Esophagus (tissue), 2 donors: ENCODE measurements around the gene RPL18. TPM values are rescaled to one million over a fixed set of nuclear protein-coding genes. Genes with fewer than 3 reads are reported as not detected.

Source experiments
- H3K27ac ChIP-seq, 2 donors: one replicate each; pipeline ENCODE4 v1.5.1; 2013; ENCODE audit warnings: low read depth in 2 of 2, mild to moderate bottlenecking in 2 of 2, inconsistent platforms in 1 of 2, low read length in 1 of 2, moderate library complexity in 1 of 2
- H3K27me3 ChIP-seq, 2 donors: one replicate each; pipeline ENCODE4 v1.6.1; 2013; ENCODE audit warnings: low read length in 2 of 2, control low read depth in 1 of 2, mild to moderate bottlenecking in 1 of 2; ENCODE audit not compliant: insufficient read depth in 2 of 2, control insufficient read depth in 1 of 2
- H3K36me3 ChIP-seq, 2 donors: one replicate each; pipeline ENCODE4 v1.6.1; 2013; ENCODE audit warnings: low read length in 1 of 2; ENCODE audit not compliant: control insufficient read depth in 2 of 2, insufficient read depth in 2 of 2
- H3K4me1 ChIP-seq, 2 donors: one replicate each; pipeline ENCODE4 v1.6.1; 2013; ENCODE audit warnings: low read length in 1 of 2; ENCODE audit not compliant: control insufficient read depth in 2 of 2, insufficient read depth in 2 of 2
- H3K4me3 ChIP-seq, 2 donors: one replicate each; pipeline ENCODE4 v1.5.1; 2013; ENCODE audit warnings: low read length in 2 of 2, mild to moderate bottlenecking in 2 of 2, low read depth in 1 of 2, moderate library complexity in 1 of 2
- H3K9me3 ChIP-seq, 2 donors: one replicate each; pipeline ENCODE4 v1.6.1; 2013; ENCODE audit warnings: mild to moderate bottlenecking in 2 of 2, low read depth in 1 of 2, low read length in 1 of 2, moderate library complexity in 1 of 2; ENCODE audit not compliant: control insufficient read depth in 2 of 2, insufficient read depth in 1 of 2
- WGBS, 2 donors: extraction: QIAGEN DNeasy Blood & Tissue Kit; methylation state at CpG; one replicate each; pipeline ENCODE4 v1.1.7; 2013; 5-methylcytosine and 5-hydroxymethylcytosine counted together
- polyA plus RNA-seq, 2 donors: library from polyadenylated mRNA; stranded (reverse); fragments of 200-250 nt; gene quantifications; one replicate each; pipeline ENCODE4 v1.2.3, GENCODE V29; 2013
- donor health status: healthy with polysubstance abuse.
- donor health status: Bipolar disorder and iron deficiency.

Gene RPL18
- polyA plus RNA-seq, 2 donors, result 2,667 to 2,860 TPM

- no peaks in the 10 kb centered on the region for H3K36me3 ChIP-seq
- 0 to 1% methylated on average over 6 of the region's 6 CpGs for WGBS, 2 donors
Observed at GRCh38 chr19:48645620-48646000, 26.6 kb upstream of the RPL18 start.

GRCh38 chr19:48644839-48645619 lies 26.1 kb upstream of the RPL18 start:
- no peaks in the 10 kb centered on the region for H3K36me3 ChIP-seq
- H3K4me3 ChIP-seq, result peak overlapping the region; percentile 51 to 57
- H3K4me1 ChIP-seq, result peaks cover 0 to 7% of the 10 kb centered on the region in 2 donors
- peak overlapping the region; percentile 76 to 79 for H3K27ac ChIP-seq
- 2% methylated on average over 24 to 25 of the region's 25 CpGs for WGBS, 2 donors
- H3K9me3 ChIP-seq, result no peaks in the 10 kb centered on the region
- no peaks in the 10 kb centered on the region for H3K27me3 ChIP-seq

More at GRCh38 chr19:48645620-48646000, 26.6 kb upstream of the RPL18 start:
- Histone ChIP-seq H3K4me1 (peaks cover 0 to 7% of the 10 kb centered on the region in 2 donors), H3K4me3 (peak overlapping the region; percentile 51 to 57), H3K27me3 (no peaks in the 10 kb centered on the region), H3K27ac (peak overlapping the region; percentile 76 to 79), H3K9me3 (no peaks in the 10 kb centered on the region)

- Histone ChIP-seq H3K27me3 (no peaks in the 10 kb centered on the region), H3K4me1 (peaks cover 0 to 7% of the 10 kb centered on the region in 2 donors), H3K36me3 (no peaks in the 10 kb centered on the region), H3K9me3 (no peaks in the 10 kb centered on the region), H3K27ac (no peak overlapping the region), H3K4me3 (no peak overlapping the region)
- 74 to 76% methylated on average over 4 of the region's 4 CpGs for WGBS, 2 donors
Observed at GRCh38 chr19:48644355-48644754, 25.4 kb upstream of the RPL18 start.

- Histone ChIP-seq H3K27me3 (no peaks in the 10 kb centered on the region), H3K9me3 (no peaks in the 10 kb centered on the region), H3K4me3 (no peak overlapping the region), H3K36me3 (no peaks in the 10 kb centered on the region), H3K4me1 (peaks cover 3 to 7% of the 10 kb centered on the region in 2 donors), H3K27ac (no peak overlapping the region)
- WGBS, 2 donors, result 88 to 92% methylated on average over 5 of the region's 5 CpGs
Observed at GRCh38 chr19:48642862-48643261, 23.9 kb upstream of the RPL18 start.

- Histone ChIP-seq H3K27me3 (no peaks in the 10 kb centered on the region), H3K4me3 (no peak overlapping the region), H3K36me3 (no peaks in the 10 kb centered on the region), H3K4me1 (peaks cover 3 to 7% of the 10 kb centered on the region in 2 donors), H3K9me3 (no peaks in the 10 kb centered on the region), H3K27ac (no peak overlapping the region)
- WGBS, 2 donors, result 94 to 97% methylated on average over 2 of the region's 2 CpGs
Observed at GRCh38 chr19:48641850-48642249, 22.9 kb upstream of the RPL18 start.

GRCh38 chr19:48639483-48640375 lies 20.8 kb upstream of the RPL18 start:
- no peaks in the 10 kb centered on the region for H3K27me3 ChIP-seq
- H3K27ac ChIP-seq, result no peak overlapping the region
- H3K4me1 ChIP-seq, result peaks cover 0 to 6% of the 10 kb centered on the region in 2 donors
- no peak overlapping the region for H3K4me3 ChIP-seq
- 66 to 74% methylated on average over 31 to 33 of the region's 33 CpGs for WGBS, 2 donors
- no peaks in the 10 kb centered on the region for H3K9me3 ChIP-seq
- no peaks in the 10 kb centered on the region for H3K36me3 ChIP-seq

GRCh38 chr19:48638831-48639381 lies 19.9 kb upstream of the RPL18 start:
- WGBS, 2 donors, result 74 to 78% methylated on average over 16 of the region's 16 CpGs
- Histone ChIP-seq H3K9me3 (no peaks in the 10 kb centered on the region), H3K27ac (peak overlapping the region; percentile 98 to 99), H3K4me3 (no peak overlapping the region), H3K36me3 (no peaks in the 10 kb centered on the region), H3K4me1 (peaks cover 0 to 7% of the 10 kb centered on the region in 2 donors), H3K27me3 (no peaks in the 10 kb centered on the region)

GRCh38 chr19:48637948-48638830 lies 19.2 kb upstream of the RPL18 start:
- peaks cover 0 to 10% of the 10 kb centered on the region in 2 donors for H3K4me1 ChIP-seq
- H3K4me3 ChIP-seq, result peak overlapping the region; percentile 46 to 65
- whole genome bisulfite sequencing, 2 donors, result 6 to 7% methylated on average over 29 of the region's 29 CpGs
- peak overlapping the region; percentile 98 to 99 for H3K27ac ChIP-seq
- no peaks in the 10 kb centered on the region for H3K9me3 ChIP-seq
- H3K27me3 ChIP-seq, result no peaks in the 10 kb centered on the region
- no peaks in the 10 kb centered on the region for H3K36me3 ChIP-seq
